Activated CD4-positive, alpha-beta T cell treated with anti-CD3 and anti-CD28 coated beads, Interleukin-2, Interleukin-4, amounts not matched to agents 100 ng/mL and 50 ng/mL, durations not matched to agents 16 hours and 8 hours (primary cell): ENCODE data around the gene DLX4.

ENCODE experiments used
- DNase-seq: peaks from one replicate; pipeline ENCODE4 v3.0.0-alpha.2; 2020; ENCODE audit warnings: low spot score

DLX4 gene

DNA sequence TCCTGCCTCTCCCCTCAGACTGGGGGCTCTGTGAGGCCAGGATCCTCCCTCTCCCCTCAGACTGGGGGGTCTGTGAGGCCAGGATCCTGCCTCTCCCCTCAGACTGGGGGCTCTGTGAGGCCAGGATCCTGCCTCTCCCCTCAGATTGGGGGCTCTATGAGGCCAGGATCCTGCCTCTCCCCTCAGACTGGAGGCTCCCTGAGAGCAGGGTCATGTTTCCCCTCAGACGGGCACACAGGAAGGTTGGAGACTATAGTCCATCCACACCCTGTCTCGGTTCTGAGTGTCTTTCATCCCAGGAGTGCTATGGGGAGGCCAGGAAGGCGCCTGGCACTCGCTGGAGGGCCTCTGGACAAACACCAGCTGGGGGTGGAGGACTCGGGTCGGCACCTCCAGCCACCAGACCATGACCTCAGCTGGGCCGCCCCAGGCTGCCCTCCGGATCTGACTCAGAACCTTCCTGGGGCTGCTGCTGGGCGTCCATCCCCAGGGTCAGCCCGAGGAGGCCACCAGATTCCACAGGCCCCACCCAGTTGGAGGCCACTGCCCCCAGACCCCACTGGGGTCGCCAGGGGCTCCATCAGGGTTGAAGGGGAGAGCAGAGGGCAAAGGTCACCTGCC, 21.9 kb upstream of the DLX4 start:
- no peak for DNase-seq

DNA sequence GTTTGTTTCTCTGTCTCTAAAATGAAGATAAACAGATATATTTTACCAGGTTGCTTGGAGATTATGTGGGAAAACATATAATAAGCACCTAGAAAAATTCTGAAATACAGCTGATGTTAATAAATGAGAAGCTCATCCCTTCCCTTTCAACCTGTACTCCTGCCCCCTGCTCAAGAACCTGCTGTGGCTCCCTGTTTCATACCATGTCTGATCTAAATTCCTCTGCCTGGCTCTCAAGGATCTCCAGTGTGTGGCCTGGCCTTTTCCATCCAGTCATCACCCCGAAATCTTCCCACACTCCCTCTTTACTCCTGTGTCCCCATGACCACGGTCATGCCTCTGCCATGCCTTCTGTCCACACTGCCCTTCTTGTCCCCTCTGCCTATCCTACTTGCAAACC, 19.4 kb upstream of the DLX4 start:
- DNase-seq: no peak

DNA sequence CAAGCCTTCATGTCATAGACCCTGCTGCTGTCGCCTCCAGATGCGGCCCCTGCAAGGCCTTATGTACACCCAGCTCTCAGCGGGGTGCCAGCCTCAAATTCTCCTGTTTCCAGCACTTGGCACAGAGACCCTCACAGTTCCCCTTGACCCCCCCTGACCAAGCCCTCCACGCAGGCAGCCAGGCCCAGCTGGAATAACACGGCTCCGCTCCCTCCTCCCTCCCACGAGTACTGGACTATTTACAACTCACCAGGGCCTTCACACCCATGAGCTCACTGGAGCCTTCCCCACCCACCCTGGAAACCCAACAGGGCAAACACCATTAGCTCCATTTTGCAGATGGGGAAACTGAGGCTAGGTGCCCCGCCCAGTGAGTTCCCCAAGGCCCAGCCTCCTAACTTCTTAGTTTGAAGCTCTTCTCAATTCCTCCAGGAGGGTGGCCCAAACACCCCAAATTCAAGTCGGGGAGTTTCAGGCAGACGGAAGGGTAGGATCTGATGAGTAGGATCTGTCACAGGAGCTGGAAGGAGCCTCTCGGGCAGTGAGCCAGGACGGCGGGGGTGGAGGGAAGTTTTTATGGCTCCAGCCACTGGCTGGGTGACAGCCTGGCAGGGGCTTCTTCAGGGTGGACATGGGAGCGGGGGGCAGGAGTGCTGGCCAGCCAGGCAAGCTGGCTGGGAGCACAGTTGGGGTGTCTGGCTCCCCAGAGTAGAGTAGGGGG, 17.5 kb upstream of the DLX4 start:
- DNase-seq: no peak

DNA sequence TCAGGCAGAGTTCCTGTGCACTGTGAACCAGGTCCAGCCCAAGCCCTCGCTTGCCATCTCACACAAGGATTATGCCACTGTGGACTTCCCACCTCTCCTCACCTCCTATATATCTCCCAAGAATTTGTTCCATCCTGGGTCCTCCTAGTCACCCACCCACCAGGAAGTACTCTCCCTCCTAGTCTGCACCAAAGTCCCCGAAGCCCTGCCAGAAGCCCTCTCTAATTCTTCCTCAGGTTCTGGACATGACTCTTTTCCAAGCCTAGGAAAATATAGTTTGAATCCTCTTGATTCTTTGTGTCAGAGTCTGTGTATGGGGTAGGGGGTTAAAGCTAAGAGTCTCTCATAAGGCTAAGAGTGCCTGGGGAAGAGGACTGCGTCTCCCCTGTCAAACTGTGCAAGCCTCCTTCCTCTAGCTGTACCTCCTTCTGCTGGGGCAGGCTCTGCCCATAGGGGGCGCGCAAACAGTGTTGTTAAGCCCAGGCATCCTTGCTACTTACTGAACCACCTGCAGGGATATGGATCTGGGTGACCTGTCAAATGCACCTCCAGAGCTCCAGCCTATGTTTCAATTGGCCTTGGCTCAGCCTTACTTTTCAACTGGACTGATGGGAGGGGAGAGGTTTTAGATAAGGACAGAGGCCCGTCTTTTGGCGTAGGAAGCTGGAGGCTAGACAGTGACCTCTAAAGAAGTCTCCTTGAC, 16.6 kb upstream of the DLX4 start:
- peak; percentile 78 for DNase-seq

DNA sequence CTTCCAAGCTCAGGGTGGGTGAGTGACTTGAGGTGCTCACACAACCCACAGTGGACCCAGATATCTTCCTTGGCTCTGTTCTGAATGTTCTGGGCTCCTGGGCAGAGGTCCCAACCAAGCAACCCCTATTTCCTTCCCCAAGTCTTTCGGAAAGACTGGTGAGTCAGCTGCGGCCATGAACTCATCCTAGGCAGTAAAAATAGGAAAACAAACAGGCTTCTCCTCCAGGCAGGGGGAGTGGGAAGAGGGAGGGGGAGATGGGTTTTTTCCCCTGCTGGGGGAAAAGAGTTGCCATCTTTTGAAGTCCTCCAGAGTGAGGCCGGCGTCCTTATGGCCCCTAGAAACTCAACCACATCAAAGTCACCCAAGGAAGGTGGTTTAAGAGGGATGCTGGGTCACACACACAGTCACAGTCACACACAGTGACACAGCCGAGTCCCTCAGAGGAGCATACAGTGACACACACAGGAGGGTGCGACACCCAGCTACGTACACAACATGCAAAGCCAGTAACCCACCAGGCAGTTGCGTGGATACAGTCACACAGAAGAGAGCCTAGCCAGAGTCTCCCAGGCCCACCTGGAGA, 16.0 kb upstream of the DLX4 start:
- DNase-seq: no peak

DNA sequence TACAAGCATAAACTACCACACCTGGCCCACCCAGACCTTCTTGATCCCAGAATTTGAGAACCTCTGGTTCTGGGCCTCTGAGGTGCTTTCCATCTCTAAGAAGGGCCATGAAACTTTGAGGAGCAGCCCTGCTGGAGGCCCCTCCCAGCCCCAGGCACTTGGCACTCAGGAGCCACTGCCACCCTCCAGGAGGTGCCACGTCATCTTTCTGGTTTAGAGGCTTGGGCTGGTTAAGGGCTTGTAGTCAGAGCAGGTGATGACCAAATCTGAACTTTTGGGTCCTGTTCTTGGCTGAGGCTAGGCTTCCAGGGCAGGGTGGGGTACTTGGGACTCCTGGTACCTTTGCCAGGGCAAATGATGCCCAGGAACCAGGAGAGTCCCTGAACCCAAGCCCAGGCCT, 13.8 kb upstream of the DLX4 start:
- DNase-seq: no peak

DNA sequence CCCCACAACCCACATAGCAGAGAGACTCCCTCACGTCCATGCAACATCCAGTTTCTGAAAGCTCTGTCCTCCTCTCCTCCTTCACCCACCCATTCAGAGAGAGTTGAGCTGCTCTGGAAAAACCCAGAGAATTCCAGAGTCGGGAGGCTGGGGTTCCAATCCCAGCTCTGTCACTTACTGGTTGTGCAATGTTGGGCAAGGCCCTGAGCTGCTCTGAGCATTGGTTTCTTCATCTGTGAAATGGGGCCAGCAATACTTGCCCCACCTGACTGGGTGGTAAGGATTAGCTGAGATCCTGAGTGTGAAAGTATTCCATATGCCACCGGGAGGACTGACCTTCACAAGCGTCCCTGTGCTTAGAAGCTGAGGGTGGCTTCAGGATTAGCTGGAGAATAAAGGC, 12.2 kb upstream of the DLX4 start:
- DNase-seq: no peak

DNA sequence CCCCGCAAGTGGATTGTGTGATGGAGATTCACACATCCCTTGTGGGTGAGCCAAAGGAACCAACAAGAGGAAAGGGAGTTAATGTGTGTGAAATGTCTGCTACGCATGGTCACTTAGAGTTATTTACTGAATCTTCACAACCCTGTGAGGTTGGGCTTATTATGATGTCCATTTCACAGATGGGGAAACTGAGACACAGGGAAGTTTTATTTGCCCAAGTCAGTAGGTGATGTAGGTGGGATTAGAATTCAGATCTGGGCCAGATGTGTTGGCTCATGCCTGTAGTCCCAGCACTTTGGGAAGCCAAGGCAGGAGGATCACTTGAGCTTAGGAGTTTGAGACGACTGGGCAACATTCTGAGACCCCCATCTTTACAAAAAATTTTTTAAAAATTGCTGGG, 11.6 kb upstream of the DLX4 start:
- no peak for DNase-seq

DNA sequence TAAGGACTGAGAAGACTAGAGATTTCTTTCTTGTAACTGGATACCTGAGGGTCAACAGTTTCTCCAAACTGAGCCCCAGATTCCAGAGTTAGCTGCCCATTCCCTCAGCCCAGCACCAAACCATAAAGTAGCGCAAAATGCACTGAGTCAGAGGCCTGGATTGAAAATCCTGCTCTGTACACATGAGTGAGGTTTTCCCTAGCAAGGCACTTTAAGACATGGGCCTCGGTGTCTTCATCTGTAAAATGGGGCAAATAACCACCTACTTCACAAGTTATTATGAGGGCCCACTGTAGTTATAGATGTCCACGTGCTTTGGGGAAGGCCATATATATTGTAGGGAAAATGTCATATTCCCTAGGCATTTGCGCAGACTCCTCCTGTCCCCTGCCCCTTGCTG, 10.3 kb upstream of the DLX4 start:
- DNase-seq: no peak

DNA sequence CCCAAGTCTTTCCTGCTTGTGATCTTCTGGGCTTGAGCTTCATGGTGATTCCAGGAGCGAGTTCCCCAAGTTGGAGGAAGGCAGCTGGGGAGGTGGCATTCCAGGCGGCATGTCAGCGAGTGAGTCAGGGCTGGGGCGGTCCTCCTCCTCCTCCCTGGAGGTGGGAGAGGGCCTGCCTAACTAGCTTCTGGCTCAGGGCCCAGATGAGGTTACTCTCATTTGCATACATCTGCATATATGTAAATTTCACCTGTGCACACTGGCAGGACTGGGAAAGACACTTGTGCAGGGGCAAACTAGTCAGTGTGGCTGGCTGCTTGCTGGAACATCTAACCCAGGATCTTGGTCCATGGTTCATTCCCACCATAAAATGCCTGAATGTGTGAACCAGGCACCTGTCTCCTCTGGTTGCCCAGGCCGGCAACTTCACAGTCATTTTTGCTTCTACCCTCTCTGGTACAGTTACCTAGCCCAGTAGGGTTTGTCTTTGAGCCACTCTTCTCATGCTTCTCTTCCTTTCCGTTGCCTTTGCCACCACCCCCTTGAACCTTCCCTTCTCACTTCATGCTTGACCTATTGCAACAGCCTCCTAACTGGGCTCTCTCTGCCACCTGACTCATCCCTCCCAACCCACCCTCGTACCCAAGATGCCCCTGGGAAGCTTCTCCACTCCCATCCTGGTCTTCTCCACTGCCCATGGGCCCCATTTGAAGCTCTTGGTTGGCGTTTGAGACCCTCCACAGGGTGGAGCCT, 9.6 kb upstream of the DLX4 start:
- DNase-seq: no peak

DNA sequence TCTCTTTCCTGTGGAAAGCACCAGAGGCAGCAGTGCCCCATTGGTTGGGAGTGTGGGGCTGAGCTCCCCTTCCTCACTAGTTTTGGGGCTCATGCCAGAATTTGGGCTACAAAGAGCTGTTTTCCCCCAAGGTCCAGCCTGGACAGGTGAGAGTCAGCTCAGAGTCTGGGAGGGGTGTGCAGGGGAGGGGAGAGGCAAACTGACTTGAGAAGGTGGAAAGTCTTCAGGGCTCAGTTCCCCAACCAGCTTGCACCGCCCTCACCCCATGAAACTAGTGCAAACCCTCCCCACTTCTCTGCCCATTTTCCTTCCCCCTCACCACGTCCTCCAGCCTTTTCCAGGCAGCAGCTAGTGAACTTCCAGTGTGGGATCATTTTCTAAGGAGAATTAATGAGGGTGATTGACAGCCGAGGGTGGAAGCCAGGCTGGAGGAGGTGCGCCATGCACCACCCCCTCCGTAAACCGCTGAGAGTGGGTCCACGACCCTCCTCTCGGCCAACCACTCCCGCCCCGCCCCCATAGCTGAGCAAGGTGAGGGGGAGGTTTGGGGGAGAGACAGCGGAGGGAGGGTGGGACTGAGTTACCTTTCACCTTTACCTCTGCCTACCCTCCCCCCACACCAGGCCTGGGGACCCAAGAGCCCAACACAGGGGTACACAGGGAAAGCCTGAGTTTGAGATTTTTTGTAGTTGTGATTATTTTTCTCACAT, 6.2 kb upstream of the DLX4 start:
- DNase-seq: no peak

DNA sequence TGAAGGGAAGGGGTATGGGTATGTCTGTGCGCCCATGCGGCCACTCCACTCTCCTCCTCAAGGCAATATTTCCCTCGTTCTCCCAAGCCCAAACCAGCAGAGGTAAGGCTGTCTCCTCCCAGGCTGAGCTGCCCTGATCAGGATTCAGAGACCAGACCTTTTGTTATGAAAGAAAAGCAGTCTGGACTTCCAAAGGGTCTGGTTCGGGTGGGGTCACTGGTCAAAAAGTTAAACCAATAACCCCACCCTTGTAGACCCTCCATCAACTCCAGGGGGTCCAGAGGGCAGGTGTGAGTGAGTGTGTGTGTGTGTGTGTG, 5.7 kb upstream of the DLX4 start:
- no peak for DNase-seq

DNA sequence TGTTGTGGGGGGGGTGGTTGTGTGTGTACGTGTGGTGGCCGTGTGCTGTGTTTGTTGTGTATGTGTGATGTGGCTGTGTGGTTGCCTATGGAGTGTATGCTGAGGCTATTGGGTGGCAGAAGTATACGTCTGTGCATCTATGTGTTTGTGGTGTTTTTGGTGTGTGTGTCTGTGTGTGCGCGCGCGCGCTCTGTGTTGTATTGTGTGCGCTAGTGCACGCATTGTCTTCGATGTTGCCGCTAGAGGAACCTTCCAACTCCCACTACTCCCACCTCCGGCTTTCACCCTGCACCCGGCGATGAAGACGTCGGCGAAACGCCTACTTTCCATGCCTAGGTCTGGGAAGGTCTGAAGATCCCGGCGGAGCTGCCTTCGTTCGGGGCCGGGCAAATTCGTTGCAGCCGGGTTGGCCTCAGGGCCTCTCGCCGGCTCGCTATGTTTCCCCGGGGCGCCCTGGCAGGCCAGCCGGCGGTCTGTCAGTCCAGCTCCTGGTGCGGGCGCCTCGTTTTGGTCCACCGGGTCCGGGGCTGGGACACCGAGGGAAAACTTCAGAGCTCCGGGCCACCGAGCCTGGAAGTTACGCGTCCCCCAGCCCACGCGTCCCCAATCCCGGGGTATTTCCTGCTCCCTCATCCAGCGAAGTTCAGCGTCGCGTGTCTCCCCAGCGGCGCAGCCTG, 5.2 kb upstream of the DLX4 start:
- DNase-seq: no peak

DNA sequence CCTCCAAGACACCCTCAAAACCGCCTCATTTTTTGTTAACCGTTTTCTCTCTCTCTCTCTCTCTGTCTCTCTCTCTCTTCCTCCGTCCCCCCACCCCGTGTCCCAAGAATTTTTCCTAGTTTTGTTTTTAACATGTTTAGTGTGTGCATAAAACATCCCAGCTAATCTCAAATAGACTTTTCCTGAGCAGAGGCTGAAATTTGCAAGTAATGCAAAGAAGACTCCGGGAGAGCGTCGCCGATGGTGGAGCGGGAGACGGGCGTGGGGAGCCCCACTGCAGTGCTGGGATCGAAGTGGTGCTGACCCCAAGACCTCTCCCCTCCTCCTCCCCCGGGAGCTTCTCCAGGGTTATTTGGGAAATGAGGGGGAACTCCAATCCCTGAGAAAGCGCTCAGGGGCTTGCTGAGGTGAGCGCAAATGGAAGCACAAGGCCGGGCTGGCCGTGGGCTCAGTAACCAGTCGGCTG, 4.7 kb upstream of the DLX4 start:
- DNase-seq: no peak

DNA sequence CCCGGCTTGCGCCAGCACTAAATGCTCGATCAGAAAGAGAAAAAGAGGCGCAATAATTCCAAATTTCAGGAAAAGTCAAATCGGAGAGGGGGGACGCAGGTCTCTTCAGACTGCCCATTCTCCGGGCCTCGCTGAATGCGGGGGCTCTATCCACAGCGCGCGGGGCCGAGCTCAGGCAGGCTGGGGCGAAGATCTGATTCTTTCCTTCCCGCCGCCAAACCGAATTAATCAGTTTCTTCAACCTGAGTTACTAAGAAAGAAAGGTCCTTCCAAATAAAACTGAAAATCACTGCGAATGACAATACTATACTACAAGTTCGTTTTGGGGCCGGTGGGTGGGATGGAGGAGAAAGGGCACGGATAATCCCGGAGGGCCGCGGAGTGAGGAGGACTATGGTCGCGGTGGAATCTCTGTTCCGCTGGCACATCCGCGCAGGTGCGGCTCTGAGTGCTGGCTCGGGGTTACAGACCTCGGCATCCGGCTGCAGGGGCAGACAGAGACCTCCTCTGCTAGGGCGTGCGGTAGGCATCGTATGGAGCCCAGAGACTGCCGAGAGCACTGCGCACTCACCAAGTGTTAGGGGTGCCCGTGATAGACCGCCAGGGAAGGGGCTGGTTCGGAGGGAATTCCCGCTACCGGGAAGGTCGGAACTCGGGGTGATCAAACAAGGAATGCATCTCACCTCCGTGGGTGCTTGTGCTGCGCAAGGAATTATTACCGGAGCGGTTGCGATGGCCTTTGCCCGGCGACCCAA, 4.0 kb upstream of the DLX4 start:
- DNase-seq: no peak

DNA sequence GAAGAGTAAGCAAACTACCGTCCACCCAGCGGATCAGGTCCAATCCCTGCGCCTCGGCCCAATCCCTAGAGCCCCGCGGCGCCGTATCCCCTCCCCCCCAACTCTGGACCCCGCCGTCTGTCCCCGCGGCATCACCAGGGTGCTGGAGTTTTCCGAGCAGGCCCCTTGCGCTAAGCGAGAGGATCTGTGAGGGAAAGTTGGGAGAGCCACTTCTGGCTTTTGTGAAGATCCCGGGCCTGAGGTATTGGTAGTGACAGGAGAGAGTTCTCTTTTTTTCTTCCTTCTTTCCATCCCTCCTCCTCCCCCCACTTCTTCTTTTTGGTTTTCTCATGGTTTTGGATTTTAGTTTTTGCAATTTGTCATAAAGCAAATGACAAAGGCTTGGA, 3.5 kb upstream of the DLX4 start:
- no peak for DNase-seq

DNA sequence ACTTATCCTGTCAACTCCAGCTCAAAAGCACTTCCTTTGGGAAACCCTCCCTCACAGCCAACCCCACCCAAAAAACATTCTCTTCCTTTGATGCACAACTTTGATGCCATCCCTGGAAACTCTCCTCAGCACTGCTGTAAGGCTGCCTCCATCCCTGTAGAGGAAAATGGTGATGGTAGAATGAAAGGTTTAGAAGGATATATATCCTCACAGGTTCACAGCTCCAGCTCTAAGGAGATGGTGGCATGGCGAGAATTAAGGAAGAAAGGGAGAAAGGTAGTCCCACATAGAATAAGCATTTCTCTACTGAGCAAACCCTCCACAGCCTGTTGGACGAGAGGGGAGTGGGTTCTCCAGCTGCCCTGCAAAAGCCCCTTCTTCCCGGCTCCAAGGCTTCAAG, 2.2 kb upstream of the DLX4 start:
- DNase-seq: no peak

DNA sequence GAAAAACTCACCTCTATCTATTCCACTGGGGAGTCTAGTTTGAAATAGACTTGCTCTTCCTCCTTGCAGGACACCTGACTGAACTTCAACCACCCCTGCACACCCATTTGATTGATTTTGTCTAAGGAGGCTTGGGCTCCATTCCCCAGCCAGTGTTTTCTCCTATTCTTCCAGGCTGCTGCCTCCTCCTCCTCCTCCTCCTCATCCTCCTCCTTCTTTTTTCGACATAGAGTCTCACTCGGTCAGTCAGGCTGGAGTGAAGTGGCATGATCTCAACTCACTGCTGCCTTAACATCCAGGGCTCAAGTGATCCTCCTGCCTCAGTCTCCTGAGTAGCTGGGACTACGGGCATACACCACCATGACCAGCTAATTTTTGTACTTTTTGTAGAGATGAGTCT, 1.8 kb upstream of the DLX4 start:
- no peak for DNase-seq

DNA sequence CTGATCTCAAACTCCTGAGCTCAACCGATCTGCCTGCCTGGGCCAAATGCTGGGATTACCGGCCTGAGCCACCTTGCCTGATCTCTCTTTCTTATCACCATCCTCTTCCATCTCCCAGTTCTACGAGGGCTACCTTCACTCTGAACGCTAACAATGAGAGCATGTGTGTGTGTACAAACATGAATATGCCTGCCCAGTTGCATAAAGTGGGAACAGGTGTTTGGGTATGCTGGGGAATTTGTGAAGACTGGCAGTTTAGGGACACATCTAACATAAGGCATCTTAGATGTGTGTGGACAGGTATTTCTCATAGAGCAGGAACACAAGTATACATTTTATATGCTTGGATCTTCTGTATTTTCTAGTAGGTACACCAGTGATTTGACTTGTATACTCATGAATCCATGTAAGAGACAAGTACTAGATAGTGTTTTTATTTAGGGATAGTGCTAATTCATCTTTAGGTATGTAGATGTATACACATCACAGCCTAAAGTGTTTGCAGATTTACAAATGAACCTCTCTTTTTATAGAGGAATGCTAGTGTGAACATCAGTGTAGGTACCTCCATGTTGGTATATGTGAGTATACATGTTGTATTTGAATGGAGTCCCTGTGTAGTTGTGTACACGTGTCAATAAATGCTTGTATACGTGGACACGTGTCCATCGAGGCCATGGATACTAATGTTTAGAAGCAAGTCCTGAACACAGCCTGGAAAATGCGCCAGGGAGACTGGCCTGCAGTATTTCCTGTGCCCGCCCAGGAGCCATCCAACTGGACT, 1.2 kb upstream of the DLX4 start:
- no peak for DNase-seq
